ENCODE results near the gene CRYBA1. TPM values are rescaled to one million over a fixed set of nuclear protein-coding genes. Genes with fewer than 3 reads are reported as not detected.

CRYBA1 gene
- total and polyA plus RNA-seq, 7 donors, result not detected

DNA sequence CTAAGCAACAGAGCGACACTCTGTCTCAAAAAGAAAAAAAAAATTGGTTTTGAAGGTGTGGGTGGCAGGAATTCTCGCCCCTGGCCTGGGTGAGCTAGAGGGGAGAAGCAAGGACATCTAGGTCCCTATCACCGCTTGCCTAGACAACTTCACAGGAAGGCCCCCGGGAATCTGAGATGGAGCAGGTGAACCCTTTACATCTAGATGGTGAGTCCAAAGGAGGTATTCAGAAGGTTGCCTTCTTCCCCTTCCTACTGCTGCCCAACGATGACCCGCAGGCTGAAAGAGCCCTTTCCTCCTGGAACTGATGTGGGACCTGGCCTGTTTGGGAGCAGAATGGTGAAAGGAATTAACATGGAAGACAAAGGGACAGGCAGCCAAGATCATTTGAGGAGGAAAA lies 1.3 kb upstream of the CRYBA1 start:
- WGBS, 3 donors, result 85 to 92% (median 89%) methylated on average over 6 of the region's 6 CpGs
- no peaks in the 10 kb centered on the region for H3K27me3 ChIP-seq (ENCODE audit: insufficient read depth in 3 of 3, low read length in 2 of 3)
- H3K27ac ChIP-seq, result no peak overlapping the region
- ATAC-seq (no peak), DNase-seq (no peak)
- H3K4me1 ChIP-seq, result peaks cover 7% of the 10 kb centered on the region
- no peaks in the 10 kb centered on the region for H3K36me3 ChIP-seq (ENCODE audit: insufficient read depth in 1 of 2, low read depth in 1 of 2)
- TF ChIP-seq, protein P1, sequence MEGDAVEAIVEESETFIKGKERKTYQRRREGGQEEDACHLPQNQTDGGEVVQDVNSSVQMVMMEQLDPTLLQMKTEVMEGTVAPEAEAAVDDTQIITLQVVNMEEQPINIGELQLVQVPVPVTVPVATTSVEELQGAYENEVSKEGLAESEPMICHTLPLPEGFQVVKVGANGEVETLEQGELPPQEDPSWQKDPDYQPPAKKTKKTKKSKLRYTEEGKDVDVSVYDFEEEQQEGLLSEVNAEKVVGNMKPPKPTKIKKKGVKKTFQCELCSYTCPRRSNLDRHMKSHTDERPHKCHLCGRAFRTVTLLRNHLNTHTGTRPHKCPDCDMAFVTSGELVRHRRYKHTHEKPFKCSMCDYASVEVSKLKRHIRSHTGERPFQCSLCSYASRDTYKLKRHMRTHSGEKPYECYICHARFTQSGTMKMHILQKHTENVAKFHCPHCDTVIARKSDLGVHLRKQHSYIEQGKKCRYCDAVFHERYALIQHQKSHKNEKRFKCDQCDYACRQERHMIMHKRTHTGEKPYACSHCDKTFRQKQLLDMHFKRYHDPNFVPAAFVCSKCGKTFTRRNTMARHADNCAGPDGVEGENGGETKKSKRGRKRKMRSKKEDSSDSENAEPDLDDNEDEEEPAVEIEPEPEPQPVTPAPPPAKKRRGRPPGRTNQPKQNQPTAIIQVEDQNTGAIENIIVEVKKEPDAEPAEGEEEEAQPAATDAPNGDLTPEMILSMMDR (IDR thresholded peaks at IDR 0.05), result no peak
- no peak overlapping the region for H3K4me3 ChIP-seq
- no peaks in the 10 kb centered on the region for H3K9me3 ChIP-seq
- intact Hi-C loops (cut with DNase I), result loop anchor here in 1 of 2 donors (5.0 kb wide), 1 partner anchor 37 kb away; no protein-coding TSS in a partner anchor

- Histone ChIP-seq H3K4me1 (no peaks in the 10 kb centered on the region), H3K9me3 (no peaks in the 10 kb centered on the region), H3K36me3 (ENCODE audit: insufficient read depth in 1 of 2, low read depth in 1 of 2) (peaks cover 0 to 4% of the 10 kb centered on the region in 2 donors), H3K27ac (no peak overlapping the region), H3K27me3 (ENCODE audit: insufficient read depth in 3 of 3, low read length in 2 of 3) (no peaks in the 10 kb centered on the region), H3K4me3 (no peak overlapping the region)
- DNase-seq, result no peak
- TF ChIP-seq, protein P1 (IDR thresholded peaks at IDR 0.05), result no peak
- intact Hi-C loops (cut with DNase I), result loop anchor here in 1 of 2 donors (5.0 kb wide), 1 partner anchor 35 kb away; no protein-coding TSS in a partner anchor
- no peak for ATAC-seq
- 80 to 85% (median 84%) methylated on average over 2 of the region's 2 CpGs for WGBS, 3 donors
These were observed 560 bp downstream of the CRYBA1 start for GRCh38 chr17:29247219-29247618.

GRCh38 chr17:29248845-29249244 lies 2.2 kb downstream of the CRYBA1 start:
- peaks cover 4 to 5% of the 10 kb centered on the region in 2 donors for H3K36me3 ChIP-seq (ENCODE audit: insufficient read depth in 1 of 2, low read depth in 1 of 2)
- no peak for ATAC-seq
- H3K27ac ChIP-seq, result no peak overlapping the region
- no peak overlapping the region for H3K4me3 ChIP-seq
- no peak for DNase-seq
- intact Hi-C loops (cut with DNase I), result loop anchor here in 1 of 2 donors (5.0 kb wide), 1 partner anchor 33 kb away; no protein-coding TSS in a partner anchor
- no peaks in the 10 kb centered on the region for H3K9me3 ChIP-seq
- WGBS, 3 donors, result 79 to 86% (median 81%) methylated on average over 5 of the region's 5 CpGs
- TF ChIP-seq, protein P1 (IDR thresholded peaks at IDR 0.05), result no peak
- H3K4me1 ChIP-seq, result no peaks in the 10 kb centered on the region
- H3K27me3 ChIP-seq (ENCODE audit: insufficient read depth in 3 of 3, low read length in 2 of 3), result no peaks in the 10 kb centered on the region

GRCh38 chr17:29250666-29251065 lies 4.0 kb downstream of the CRYBA1 start:
- H3K9me3 ChIP-seq, result no peaks in the 10 kb centered on the region
- DNase-seq (no peak), ATAC-seq (no peak)
- WGBS, 3 donors, result 69 to 84% (median 83%) methylated on average over 1 of the region's 1 CpG
- H3K4me3 ChIP-seq, result no peak overlapping the region
- peaks cover 4 to 13% of the 10 kb centered on the region in 2 donors for H3K36me3 ChIP-seq (ENCODE audit: insufficient read depth in 1 of 2, low read depth in 1 of 2)
- intact Hi-C loops (cut with DNase I), result loop anchor here in 1 of 2 donors (5.0 kb wide), 1 partner anchor 37 kb away; no protein-coding TSS in a partner anchor
- peaks cover 2% of the 10 kb centered on the region for H3K4me1 ChIP-seq
- H3K27ac ChIP-seq, result no peak overlapping the region
- no peaks in the 10 kb centered on the region for H3K27me3 ChIP-seq (ENCODE audit: insufficient read depth in 3 of 3, low read length in 2 of 3)
- TF ChIP-seq, protein P1 (IDR thresholded peaks at IDR 0.05), result no peak

DNA sequence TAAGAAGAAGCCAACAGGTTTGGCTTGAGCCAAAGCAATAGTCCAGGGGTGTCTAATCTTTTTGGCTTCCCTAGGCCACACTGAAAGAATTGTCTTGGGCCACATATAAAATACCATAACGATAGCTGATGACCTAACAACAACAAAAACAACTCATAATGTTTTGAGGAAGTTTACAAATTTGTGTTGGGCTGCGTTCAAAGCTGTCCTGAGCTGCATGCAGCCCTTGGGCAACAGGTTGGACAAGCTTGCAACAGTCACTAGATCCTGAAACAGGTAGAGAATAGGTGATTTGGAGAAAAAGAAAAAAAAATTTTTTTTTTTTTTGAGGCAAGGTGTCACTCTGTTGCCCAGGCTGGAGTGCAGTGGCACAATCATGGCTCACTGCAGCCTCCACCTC lies 4.5 kb downstream of the CRYBA1 start:
- peaks cover 7% of the 10 kb centered on the region for H3K4me1 ChIP-seq
- H3K27me3 ChIP-seq (ENCODE audit: insufficient read depth in 3 of 3, low read length in 2 of 3), result no peaks in the 10 kb centered on the region
- H3K36me3 ChIP-seq (ENCODE audit: insufficient read depth in 1 of 2, low read depth in 1 of 2), result peaks cover 4 to 15% of the 10 kb centered on the region in 2 donors
- H3K4me3 ChIP-seq, result no peak overlapping the region
- TF ChIP-seq, protein P1 (IDR thresholded peaks at IDR 0.05), result no peak
- 70 to 74% (median 73%) methylated on average over 2 of the region's 2 CpGs for WGBS, 3 donors
- no peak overlapping the region for H3K27ac ChIP-seq
- H3K9me3 ChIP-seq, result no peaks in the 10 kb centered on the region
- DNase-seq, result no peak
- intact Hi-C loops (cut with DNase I), result loop anchor here in 1 of 2 donors (5.0 kb wide), 1 partner anchor 36 kb away; no protein-coding TSS in a partner anchor
- no peak for ATAC-seq
